ENCODE measurements around the gene LRRC25.

DNA sequence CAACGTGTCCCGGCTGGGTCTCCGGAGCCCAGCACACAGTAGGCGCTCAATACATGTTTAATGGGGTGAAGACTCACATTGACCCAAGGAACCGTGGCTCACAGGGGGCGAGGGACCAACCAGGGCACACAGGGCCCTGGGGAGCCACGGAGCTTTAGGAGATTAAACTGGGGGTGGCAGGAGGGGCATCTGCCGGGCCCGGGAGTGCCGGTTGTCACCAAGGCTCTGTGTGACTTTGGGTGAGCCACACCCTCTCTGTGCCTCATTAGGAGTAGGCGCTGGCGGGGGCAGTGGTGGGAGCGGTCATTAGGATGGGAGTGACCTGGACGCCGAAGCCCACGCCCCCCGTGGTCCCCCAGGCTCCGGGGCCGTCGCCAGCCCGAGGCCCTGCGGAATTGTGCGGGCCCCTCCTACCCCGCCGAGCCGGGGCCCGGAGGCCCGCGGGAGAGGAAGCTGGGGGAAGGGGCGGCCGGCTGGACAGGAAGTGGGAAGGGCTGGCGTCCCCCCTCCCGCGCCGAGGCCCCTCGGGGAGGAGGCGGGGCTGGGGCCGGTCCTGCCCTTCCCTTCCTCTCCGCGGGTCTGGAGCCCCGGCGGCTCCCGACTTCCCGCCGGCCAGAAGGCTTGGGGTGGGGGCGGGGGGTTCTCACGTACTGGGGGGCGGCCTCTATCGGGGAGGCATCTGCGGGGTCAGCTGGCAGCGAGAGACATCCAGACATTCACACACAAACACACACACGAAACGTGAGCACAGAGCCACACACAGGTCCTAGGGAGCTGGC, 20.0 kb upstream of the LRRC25 start:
- TF ChIP-seq MEIS1 (CRISPR knock-in tag; IDR thresholded peaks at IDR 0.05; ENCODE audit: borderline replicate concordance): no peak
- no peak; the same call in 1 of the 2 replicates for TF ChIP-seq ZNF341 (tag by site-specific recombination; IDR thresholded peaks at IDR 0.05; ENCODE audit: low read depth)

Measured in HEK293 (cell line).